Gastroesophageal sphincter (tissue), 3 donors: ENCODE measurements around the gene TANGO6.

Source experiments
- POLR2A ChIP-seq, 2 donors: fragments of 450-650 bp; IDR thresholded peaks; one replicate each; pipeline ENCODE4 v1.6.1; 2017; ENCODE audit warnings: antibody characterized with exemption in 2 of 2, mild to moderate bottlenecking in 2 of 2, moderate library complexity in 1 of 2
- TF ChIP-seq, protein P1 (sequence below), 4 experiments: fragments of 200-600 bp in 2 of 4; fragments of 450-650 bp in 2 of 4; sonication (generic) in 1 of 4; IDR thresholded peaks; one replicate each; pipeline ENCODE4 v1.5.1; 2017 to 2019; ENCODE audit warnings: antibody characterized with exemption in 4 of 4, mild to moderate bottlenecking in 2 of 4, moderate library complexity in 2 of 4

DNA sequence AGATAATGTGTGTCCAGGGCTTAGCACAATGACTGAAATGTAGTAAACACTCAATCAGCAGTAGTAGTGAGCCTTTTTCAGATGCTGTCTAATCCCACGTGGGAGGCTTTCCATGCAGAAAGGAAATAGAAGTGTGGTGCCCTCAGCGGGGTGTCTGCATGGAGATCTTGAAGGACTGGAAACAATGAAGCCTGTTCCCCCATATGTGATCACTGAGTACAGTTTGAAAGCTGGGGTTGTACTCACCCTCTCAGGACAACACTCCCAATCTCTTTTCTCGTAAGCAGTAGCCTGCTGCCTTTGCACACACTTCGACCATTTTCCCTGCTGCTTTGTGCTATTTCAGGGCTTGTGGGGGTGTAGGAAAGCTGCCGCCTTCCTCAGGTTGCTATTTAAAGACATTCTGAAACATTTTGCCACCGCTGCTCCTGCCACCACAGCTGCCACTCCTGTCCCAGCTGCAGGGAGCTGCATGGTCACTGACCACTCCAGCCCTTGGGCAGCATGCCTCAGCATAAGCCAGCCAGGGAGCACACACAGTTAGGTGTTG is 221.5 kb downstream of the TANGO6 start:
- TF ChIP-seq, protein P1, sequence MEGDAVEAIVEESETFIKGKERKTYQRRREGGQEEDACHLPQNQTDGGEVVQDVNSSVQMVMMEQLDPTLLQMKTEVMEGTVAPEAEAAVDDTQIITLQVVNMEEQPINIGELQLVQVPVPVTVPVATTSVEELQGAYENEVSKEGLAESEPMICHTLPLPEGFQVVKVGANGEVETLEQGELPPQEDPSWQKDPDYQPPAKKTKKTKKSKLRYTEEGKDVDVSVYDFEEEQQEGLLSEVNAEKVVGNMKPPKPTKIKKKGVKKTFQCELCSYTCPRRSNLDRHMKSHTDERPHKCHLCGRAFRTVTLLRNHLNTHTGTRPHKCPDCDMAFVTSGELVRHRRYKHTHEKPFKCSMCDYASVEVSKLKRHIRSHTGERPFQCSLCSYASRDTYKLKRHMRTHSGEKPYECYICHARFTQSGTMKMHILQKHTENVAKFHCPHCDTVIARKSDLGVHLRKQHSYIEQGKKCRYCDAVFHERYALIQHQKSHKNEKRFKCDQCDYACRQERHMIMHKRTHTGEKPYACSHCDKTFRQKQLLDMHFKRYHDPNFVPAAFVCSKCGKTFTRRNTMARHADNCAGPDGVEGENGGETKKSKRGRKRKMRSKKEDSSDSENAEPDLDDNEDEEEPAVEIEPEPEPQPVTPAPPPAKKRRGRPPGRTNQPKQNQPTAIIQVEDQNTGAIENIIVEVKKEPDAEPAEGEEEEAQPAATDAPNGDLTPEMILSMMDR (IDR thresholded peaks at IDR 0.05), result no peak
- no peak for TF ChIP-seq POLR2A (IDR thresholded peaks at IDR 0.05)
